NCI-H187 (cell line): ENCODE measurements around the gene USPL1.
A peak's percentile ranks its signal among the peaks of the same experiment; 100 is the strongest.
"Not testable (repeated sequence)": the region's sequence is repeated elsewhere in the genome, so short reads cannot be mapped to it uniquely, and the experiment has no call there.

Source experiments
- DNase-seq, 2 experiments: peaks; one replicate each; lab custom pipeline; 2025; lab: John Stamatoyannopoulos, UW

Gene USPL1

DNA sequence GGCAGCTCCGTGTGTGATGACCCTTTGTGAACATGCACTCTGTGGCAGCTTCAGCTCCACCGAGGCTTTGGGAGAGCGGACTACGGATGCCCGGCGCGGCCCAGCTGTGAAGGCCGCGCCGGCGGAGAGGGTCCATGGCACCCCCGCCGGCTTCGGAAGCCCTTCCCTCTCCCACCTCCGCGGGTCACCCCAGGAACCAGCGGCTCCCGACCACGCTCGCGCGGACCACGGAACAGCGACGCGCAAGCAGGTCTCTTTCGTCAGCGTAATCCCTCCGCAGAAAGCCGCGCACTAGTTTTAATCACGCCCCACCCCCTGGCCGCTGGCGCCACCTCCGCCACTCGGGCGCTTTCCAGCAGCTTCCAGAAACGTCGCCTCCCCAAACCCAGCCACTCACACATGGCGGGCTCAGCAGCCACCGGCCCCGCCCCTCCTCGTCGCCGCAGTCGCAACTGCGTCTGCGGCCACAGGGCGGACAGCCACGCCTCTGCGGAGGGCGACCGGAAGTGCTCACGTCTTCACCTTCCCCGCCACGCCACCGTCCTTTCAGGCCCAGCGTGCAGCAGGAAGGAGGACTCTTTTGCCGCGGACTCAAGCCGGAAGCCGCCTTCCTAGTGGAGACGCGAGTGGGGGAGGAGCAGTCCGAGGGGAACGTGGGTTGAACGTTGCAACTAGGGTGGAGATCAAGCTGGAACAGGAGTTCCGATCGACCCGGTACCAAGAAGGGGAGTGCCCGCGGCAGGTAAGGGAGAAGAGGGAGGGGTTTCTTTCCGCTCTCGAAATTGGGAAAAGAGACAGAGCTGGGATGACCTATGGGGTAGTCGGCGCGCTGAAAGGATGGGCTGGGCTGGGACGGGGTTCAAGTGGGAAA, at the start of gene USPL1:
Gene USPL1 (plus strand): TSS at position 606 of the 871 bp plus-strand sequence. CDS start 3,221 bp downstream, outside the sequence.
- peak; percentile 85 for DNase-seq

DNA sequence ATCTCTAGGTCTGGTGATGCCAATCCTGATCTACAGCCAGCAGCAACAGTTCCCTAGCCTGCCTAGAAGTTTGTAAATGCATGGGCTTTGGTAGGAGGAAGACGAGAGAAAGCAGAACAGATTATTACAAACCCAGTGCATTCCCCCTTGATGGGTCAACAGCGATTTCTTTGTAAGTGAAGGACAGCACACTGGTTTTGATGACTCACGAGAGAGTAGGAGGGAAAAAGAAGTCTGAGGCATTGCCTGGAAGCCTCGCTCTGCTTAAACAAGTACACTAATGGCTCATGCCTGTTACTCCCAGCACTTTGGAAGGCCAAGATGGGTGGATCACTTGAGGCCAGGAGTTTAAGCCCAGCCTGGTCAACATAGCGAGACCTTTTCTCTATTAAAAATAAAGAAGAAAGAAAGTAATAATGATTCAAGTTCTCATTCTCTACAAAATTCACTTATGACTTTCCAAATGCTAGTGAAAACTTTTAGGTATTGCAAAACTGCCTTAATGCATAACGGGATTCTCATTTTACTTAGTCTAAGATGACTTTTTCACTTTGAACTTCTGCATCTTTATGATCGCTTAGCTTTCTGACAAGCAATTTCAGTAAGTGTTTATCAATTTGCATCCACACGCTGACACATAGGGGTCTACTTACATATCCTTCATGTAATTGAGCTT, 47.7 kb upstream of the USPL1 start:
- DNase-seq, result no peak

- DNase-seq, result no peak
Observed at GRCh38 chr13:30570691-30571090, 47.0 kb upstream of the USPL1 start.

DNA sequence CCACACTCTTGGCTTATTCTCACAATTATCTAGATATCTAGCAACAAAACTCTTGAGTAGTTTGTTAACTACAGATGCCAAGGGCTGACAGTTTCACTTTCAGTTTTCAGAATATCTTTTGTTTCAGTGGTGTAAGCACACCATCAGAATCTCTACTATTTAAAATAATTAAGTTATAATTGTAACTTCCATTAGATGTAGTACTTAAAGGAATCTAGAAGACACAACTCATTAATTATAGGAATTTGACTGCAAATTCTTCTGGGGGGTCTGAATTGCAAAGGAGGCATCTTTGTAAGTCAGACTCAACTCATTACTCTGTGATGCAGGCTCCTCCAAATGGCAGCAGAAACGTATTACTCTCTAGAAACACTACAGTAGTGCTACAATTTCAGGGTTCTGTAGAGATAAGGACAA, 44.9 kb upstream of the USPL1 start:
- DNase-seq, result no peak

DNA sequence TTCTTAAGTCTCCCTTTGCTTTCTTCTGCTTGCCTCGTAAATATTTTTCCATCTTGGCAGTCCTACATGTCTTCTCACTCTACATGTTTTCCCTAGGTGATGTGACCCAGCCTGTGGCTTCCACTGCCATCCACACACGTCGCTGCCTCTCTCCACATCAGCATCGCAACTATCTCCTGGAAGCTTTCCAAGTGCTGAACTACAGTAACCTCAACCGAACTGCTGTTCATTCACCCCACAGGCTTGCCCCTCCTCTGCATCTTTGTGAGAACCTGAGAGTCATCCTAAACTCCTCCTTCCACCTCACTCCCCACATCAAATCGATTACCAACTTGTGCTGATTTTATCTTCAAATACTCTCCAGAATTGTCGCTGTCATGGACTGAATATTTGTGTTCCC, 41.2 kb upstream of the USPL1 start:
- no peak for DNase-seq

DNA sequence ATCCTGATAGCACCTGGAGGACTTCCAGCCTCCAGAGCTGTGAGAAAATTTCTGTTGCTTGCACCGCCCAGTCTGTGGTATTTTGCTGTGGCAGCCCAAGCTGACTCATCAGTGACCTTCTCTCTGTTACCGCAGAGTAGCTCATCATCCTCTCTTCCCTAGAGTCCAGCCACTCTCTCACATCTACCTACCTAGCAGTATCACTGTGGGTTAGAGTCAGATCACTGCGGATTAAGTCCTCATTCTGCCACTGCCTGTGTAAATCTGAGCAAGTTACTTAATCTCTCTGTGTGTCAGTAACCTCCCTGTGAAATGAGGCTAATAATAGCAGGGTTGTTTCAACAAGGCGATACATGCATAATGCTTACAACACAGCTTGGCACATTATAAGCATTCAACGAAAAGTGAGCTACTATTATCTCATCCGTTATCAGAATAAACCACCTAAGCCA, 40.3 kb upstream of the USPL1 start:
- DNase-seq, result no peak

- DNase-seq, result no peak
Observed at GRCh38 chr13:30580852-30581502, 36.7 kb upstream of the USPL1 start.

DNA sequence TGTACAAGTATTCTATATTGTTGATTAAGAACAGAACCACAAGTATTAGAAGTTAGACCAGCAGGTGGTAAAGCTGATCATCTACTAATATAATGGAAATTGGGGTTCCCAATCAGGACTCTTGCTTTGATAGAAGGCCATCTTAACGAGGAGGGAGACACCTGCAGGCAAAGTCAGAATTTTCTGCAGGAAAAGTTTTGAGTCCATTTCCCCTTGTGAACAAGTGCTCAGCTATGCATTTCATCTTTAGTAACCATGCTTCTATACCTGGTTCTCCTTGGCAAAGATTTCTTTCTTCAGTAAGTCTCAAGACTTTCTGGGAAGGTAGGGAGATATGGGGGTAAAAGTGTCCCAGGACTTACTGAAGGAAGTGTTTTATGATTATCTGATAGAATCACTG, 36.1 kb upstream of the USPL1 start:
- no peak for DNase-seq

DNA sequence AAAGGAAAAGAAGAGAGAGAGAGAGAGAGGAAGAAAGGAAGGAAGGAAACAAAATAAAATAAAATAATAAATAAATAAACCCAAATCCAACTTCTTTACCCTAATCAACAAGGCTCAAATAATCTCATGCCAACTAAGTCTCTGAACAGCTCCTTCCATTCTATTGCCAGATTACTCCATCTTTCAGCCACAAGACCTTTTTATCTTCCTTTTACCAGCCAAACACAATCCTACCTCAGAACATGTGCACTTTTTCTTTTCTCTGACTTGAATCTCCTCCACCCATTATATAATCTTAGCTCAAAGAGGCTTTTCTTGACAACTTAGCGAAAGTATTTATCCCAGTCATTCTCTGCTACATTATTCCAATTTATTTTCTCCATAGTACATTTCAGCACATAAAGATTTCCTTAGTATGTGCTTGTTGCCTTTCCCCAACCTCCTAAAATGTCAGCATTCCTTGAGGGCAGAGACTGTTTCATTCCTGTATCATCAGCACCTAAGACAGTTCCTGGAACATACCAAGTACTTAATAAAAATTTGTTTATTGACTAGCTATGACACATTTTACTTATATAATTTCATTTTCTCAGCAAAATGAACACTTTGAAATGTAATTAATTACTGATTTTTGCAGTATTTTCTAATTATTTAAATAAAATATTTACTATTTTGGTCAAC, 33.5 kb upstream of the USPL1 start:
- DNase-seq, result no peak

- no peak for DNase-seq
Observed at GRCh38 chr13:30585748-30586262, 31.9 kb upstream of the USPL1 start.

DNA sequence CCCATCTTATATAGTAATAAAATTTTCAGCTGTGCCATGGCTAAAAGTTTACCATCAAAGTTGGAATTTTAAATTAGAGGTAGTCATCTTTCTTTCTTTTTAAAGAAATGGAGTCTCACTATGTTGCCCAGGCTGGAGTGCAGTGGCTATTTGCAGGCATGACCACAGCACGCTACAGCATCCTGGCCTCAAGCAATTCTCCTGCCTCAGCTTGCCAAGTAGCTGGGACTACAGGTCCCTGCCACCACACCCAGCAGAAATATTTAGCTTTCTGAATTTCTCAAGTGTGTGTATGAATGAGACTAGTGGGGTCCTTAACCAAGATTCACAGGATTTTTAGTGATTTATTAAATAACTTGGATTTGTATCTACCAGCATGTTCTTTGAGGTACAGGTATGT, 30.5 kb upstream of the USPL1 start:
- DNase-seq, result no peak

DNA sequence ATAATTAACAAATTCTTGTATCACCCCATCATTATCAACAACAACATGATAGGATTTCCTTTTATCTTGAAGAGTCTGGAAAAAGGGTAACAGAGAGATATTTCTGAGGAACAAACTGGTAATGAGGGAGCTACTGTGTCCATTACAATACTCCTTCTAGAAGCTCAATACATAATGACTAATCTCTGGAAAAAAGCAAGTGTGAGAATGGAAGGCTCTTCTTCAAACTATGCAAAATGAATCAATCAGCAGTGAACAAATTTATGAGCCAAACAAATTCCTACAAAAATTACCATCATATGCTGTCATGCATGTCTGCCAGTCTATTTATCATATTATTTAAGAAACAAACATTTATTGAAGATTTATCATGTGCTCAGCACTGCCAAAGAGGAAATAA, 30.0 kb upstream of the USPL1 start:
- DNase-seq, result no peak

DNA sequence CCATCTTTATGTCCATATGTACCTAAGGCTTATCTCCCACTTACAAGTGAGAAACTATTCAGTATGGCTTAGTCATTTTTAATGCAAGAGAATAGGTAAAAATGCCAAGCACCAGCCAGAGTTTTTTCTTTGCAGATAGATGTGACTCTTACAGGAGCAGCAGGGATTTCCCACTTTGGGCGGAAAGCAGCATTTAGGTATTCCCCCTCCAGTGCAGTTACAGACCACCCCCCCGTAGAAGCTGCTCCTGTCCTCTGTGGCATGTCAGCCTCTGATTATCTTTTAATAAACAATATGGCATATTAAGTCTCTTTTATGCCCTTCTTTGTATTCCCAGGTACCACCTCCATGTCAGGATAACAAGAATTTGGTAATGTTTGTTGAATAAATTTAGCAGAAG, 24.7 kb upstream of the USPL1 start:
- DNase-seq, result no peak

DNA sequence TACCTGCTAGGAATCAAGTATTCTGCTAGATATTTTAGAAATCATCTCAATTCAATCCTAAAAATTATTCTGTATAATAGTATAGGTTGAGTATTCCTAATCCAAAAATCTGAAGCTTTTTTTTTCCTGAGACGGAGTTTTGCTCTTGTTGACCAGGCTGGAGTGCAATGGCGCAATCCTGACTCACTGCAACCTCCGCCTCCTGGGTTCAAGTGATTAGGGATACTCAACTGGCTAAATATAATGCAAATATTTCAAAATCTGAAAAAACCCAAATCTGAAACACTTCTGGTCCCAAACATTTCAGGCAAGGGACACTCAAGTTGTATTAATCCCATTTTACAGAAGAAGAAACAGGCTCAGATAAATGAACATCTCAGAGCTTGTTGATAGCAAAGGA, 17.2 kb upstream of the USPL1 start:
- no peak for DNase-seq

DNA sequence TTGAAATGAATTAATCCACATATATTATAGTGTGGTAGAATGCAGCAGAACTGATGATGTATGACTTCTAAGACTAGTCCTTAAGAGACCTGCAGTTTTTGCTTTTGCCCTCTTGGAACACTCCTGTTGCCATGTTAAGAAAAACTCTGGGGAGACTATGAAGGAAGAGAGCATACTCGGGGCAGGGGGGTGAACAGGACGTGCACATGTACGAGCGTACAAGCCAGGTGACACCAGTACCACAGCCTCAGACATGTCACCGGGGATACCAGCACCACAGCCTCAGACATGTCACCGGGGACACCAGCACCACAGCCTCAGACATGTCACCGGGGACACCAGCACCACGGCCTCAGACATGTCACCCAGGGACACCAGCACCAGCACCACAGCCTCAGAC, 15.9 kb upstream of the USPL1 start:
- no peak for DNase-seq

- no peak for DNase-seq
Observed at GRCh38 chr13:30605052-30605451, 12.7 kb upstream of the USPL1 start.

GRCh38 chr13:30607186-30607585, 10.5 kb upstream of the USPL1 start:
- not testable (repeated sequence) for DNase-seq

DNA sequence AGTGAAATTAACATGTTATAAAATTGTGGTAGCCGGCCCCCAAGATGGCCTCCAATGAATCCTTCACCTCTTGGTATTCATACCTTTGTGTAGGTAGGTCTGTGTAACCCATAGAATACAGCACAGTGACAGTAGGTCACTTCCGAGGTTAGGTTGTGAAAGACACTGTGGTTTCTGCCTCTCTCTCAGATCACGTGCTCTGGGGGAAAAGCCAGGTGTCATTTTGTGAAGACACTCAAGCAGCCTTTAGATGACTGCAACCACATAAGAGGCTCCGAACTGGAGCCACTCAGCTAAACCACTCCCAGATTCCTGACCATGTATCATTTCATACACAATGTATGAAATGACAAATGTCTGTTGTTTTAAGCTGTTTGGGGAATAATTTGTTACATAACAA, 9.8 kb upstream of the USPL1 start:
- peak; percentile 38 to 47 for DNase-seq

DNA sequence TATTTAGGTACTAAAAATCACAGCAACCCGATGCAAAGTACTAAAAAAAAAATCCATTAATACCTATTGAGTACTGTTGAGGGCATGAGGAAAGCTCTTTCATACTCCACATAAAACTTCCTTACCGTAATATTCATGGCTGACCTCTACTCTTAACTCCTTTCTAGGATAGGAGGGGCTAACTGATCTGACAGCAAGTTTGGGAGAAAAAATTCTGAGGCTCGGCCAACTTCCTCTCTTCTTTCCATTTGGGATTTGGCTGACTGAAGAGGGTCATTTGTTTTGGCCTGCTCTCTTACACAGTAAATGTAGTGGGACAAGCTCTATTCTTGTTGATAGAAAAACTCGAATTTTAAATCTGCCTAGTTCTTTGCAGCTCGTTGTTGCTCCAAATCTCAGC, 9.4 kb upstream of the USPL1 start:
- DNase-seq, result no peak

DNA sequence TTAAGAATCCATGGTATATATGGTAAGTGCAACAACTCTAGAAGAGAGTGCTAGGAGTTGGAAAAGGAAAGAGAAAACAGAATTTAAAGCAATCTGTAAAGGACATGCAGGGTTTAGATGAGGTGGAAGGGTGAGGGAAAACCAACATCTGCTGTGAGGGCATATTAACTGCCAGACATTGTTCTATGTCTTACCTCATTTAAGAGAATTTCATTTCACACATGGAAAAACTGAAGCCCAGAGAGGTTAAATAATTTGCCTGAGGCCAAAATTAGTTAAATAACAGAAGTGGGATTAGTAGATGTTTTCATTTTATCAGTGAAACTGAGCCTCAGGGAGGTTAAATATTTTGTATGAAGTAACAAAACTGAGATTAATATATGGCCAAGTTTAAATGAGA, 7.4 kb upstream of the USPL1 start:
- no peak for DNase-seq

GRCh38 chr13:30615481-30615865, 2.2 kb upstream of the USPL1 start:
- no peak for DNase-seq
